HG02943 (cell line): Measurements from ENCODE around the gene CALD1.

Source experiments
- ATAC-seq: cut with Tn5 transposase; IDR thresholded peaks from one replicate; pipeline ENCODE4 v1.9.1; 2021; ENCODE audit warnings: mild to moderate bottlenecking, low read depth, moderate library complexity; ENCODE audit not compliant: unreplicated experiment

Gene CALD1

GRCh38 chr7:134778941-134779740 lies at the start of gene CALD1:
Gene CALD1, plus strand, starts transcription at chr7:134779634. Its CDS starts 88,100 bp downstream, at chr7:134867734.
- no peak for ATAC-seq

GRCh38 chr7:134729895-134730294 lies 49.5 kb upstream of the CALD1 start:
- no peak for ATAC-seq

DNA sequence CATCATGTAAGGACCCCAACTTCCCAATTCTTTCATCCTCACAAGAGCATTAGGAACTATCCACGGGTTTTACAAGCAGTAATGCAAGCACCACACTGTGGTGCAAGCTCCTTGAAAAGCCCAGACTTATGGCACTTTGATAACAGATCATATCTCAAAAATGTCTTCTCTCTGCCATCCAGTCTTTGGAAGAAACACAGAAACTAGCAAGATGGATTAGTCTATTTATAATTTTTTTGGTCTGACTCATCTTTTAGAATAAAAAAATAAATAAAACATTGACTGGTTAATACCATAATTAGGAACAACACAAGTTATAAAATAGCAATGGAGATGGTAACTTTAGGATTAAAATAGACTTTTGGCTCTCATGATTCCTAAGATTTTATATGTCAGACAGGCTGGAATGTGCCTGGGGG lies 49.0 kb upstream of the CALD1 start:
- ATAC-seq: no peak

DNA sequence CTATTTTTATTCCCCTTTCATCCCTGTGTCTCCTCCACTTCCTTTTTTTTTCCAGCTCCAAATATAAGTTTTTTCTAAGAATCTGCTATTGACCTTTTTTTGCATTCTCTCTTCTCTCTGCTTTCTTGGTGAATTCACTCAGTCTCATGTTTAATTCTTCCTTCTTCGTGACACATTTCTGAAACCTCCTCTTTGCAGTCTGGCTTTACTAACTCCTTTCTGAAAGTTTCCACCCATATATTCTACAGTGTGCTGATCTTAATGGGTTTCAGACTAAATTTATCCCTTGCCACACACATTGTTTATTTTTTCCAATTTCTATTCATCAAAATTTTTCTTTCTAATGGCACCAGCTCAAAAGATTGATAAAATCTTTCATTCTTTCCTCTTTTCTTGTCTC lies 47.8 kb upstream of the CALD1 start:
- no peak for ATAC-seq

- ATAC-seq: no peak
Measured at GRCh38 chr7:134732728-134733127, 46.7 kb upstream of the CALD1 start.

DNA sequence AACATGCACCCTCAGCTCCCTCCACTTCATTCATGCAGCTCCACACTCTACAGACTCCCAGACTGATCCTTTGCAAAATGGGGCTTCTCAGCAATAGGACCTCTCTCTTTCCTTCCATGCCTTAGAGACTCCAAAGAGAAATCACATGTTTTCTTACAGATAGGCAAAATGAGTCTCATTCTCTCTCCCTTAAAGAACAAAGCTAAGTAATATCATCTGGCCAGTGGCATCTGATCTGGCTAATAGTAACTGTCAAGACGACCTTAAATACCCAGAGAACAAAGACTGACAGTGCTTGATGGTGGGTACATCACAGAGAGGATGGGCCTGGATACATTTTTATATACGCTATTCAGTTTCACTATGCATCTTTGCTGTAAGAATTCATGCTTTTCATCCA lies 43.1 kb upstream of the CALD1 start:
- no peak for ATAC-seq

GRCh38 chr7:134737566-134738345 lies 41.7 kb upstream of the CALD1 start:
- no peak for ATAC-seq

- no peak for ATAC-seq
Measured at GRCh38 chr7:134739362-134739761, 40.1 kb upstream of the CALD1 start.

- ATAC-seq: no peak
Measured at GRCh38 chr7:134740376-134740775, 39.1 kb upstream of the CALD1 start.

GRCh38 chr7:134741907-134742635 lies 37.4 kb upstream of the CALD1 start:
- ATAC-seq: no peak

DNA sequence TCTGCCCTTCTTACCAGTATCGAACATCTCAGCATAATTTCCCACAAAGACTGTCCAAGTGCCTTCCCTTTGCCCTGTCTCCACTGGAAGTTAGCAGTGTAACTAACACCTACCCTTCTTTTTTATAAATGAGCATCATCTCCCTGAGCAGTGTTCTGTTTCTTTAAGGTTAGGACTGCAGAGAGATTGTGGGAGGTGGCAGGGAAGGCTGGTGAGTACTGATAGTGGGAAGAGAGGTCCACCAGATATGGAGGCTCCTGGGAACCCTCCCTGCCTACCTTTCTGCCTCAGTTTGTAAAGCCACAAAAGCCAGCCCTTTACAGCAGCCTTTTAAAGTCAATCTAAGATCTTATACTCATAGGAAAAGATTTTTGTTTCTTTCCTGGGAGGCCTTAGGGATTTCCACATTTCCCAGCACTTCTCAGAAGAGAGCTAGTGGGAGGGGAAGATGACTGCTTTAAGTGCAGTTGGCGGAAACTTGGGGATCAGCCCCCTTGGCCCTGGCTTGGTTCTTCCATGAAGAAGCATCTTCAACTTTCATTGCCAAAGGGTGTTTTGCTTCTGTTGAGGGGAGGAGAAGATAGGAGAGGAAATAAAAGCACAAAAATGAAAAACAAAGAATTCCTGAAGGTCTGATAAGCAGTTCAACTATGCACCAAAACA lies 36.6 kb upstream of the CALD1 start:
- ATAC-seq: no peak

GRCh38 chr7:134744569-134744968 lies 34.9 kb upstream of the CALD1 start:
- ATAC-seq: no peak

DNA sequence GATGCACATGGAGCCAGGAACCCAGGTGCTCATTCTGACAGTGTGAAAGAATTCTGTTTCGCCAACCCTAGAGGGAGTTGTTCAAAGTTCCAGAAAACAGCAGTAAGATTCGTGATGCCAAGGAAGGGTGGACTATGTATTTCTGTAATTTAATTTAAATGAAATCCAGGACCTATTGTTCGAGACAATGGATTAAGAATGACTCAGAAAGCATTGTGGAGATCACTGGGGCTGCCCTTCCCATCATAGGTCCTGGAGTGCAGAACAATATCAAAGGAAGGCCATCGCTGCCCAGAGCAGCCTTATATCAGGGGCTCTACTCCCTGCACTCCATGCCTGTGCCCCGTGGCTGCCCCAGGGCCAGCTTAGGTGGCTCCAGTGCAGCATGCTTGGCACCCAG lies 32.1 kb upstream of the CALD1 start:
- ATAC-seq: no peak

GRCh38 chr7:134750083-134751062 lies 29.1 kb upstream of the CALD1 start:
- no peak for ATAC-seq

- no peak for ATAC-seq
Measured at GRCh38 chr7:134752006-134752760, 27.3 kb upstream of the CALD1 start.

DNA sequence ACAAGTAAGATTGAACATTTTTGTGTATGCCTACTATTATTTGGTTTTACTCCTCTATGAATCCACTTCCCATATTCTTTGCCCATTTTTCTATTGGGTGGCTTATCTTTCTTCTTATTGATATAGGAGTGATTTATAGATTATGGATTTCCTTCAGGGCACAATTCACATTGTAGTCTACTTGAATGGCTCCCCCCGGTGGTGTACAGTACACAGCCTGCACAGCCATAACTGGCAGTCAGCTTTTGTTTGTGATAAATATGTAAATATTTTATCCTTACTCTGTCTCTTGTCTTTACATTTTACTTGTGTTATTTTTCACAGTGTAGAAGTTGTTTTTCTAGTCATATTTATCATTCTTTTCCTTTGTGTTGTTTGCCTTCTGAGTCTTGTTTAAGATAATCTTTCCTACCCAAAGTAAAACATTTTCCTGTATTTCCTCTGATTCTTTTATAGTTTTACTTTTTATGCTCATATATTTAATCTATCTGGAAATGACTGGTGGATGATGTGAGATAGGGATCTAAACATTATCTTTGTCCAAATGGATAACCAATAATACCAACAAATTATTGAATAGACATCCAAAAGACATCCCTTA lies 23.9 kb upstream of the CALD1 start:
- no peak for ATAC-seq

DNA sequence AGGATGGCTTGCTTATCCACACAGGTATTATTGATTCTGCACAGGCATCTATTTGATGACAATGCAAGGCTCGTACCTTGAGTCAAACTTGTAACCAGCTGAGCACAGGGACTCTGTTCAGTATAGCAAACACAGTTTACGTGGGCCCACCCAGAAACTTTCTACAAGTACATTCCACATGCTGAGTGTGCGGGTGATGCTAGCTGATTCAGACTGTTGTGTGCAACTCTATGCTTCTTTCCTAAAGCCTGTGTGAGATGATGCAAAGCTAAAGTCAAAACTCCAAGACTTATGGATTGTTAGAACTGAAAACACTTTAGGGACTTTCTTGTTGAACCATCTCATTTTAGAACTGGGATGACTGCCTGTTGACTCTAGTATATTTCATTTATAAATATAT lies 21.5 kb upstream of the CALD1 start:
- no peak for ATAC-seq

DNA sequence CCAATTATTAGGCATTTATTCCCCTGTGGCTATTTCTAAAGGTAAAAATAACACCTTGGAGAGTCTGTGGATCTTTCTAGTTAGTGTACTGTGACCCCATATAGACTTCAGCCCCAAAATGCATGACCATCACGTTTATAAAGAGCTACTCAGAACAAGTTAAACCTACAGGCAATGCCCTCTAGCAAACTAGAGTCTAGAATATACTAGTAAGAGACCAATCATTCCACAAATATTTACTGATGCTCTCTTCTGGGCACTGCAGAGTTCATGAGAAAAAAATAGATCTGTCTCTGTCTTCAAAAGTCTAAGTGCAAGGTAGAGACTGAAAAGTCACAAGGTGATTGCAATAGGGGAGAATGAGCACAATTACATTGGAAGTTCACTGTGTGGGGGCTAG lies 20.5 kb upstream of the CALD1 start:
- ATAC-seq: no peak
